ENCODE results near the gene SUN1.

DNA sequence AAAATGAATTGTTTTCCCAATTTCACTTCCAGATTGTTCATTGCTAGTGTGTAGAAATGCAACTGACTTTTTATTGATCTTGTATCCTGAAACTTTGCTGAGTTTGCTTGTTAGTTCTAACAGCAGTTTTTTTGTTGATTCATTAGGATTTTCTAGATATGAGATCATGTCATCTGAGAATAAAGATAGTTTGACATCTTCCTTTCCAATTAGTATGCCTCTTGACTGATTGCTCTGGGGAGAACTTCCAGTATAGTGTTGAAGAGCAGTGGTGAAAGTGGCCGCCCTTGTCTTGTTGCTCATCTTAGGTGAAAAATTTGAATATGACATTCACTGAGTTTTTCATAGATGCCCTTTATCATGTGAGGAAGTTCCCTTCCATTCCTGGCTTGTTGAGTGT lies 11.9 kb upstream of the SUN1 start:
- TF ChIP-seq CTCF (IDR thresholded peaks at IDR 0.05; ENCODE audit: low read depth, low read length) (no peak), EZH2phosphoT487 (IDR thresholded peaks at IDR 0.05; ENCODE audit: low read depth) (no peak)

All from OCI-LY3 (cell line).